Chondrocyte (in vitro differentiated cells): ENCODE results near the gene REEP2. TPM values are rescaled to one million over a fixed set of nuclear protein-coding genes. Genes with fewer than 3 reads are reported as not detected.

Source experiments
- DNase-seq: peaks from one replicate; pipeline ENCODE4 v3.0.0; 2021; ENCODE audit warnings: mixed read lengths, low spot score
- H3K27ac Mint-ChIP-seq: one replicate; pipeline ENCODE4 v1.8.0; 2021; ENCODE audit warnings: mild to moderate bottlenecking, moderate library complexity, mixed read lengths; ENCODE audit not compliant: unreplicated experiment
- H3K27me3 Mint-ChIP-seq: 2 replicates; pipeline ENCODE4 v1.8.0; 2021; ENCODE audit warnings: low read depth, mixed read lengths
- H3K36me3 Mint-ChIP-seq: 2 replicates; pipeline ENCODE4 v1.8.0; 2021; ENCODE audit warnings: low read depth, mixed read lengths
- H3K4me1 Mint-ChIP-seq: 2 replicates; pipeline ENCODE4 v1.8.0; 2021; ENCODE audit warnings: low read depth, mild to moderate bottlenecking, mixed read lengths
- H3K4me3 Mint-ChIP-seq: one replicate; pipeline ENCODE4 v1.8.0; 2021; ENCODE audit warnings: mild to moderate bottlenecking, moderate library complexity, mixed read lengths; ENCODE audit not compliant: unreplicated experiment
- H3K9me3 Mint-ChIP-seq: 2 replicates; pipeline ENCODE4 v1.8.0; 2021; ENCODE audit warnings: low read depth, mixed read lengths
- total RNA-seq: library from RNA; stranded (reverse); gene quantifications from 3 replicates; pipeline ENCODE4 v1.2.1, GENCODE V29; 2021
- TF ChIP-seq, protein P1 (sequence below): fragments of 200-600 bp; sonication (generic); IDR thresholded peaks from 2 replicates; pipeline ENCODE4 v1.5.0; 2021; ENCODE audit warnings: antibody characterized with exemption, mild to moderate bottlenecking, moderate library complexity

Gene REEP2
- total RNA-seq, 1 donor from 2014 or later, result 34.6 TPM

DNA sequence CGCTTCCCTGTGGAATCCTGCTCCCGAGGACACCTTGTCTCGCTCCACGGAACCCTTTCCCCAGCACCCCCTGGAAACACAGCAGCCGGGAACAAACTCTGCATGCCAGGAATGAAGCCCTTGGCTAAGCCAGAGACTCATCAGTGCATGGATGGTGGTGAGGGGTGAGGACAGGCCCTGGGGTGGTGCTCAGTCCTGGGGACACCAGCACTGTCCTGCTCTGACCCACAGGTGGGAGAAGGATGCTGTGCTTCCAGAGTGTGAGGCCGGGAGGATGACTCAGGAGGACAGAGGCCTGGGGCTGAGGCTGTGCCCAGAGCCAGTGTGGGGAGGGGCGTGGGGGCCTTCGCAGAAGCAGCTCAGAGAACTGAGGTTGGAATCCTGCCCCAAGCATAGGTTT, 15.3 kb downstream of the REEP2 start:
- Mint-ChIP-seq H3K27ac (no peak overlapping the region), H3K4me3 (no peak overlapping the region), H3K36me3 (no peaks in the 10 kb centered on the region), H3K4me1 (peaks cover 7% of the 10 kb centered on the region), H3K27me3 (peaks cover 3% of the 10 kb centered on the region), H3K9me3 (no peaks in the 10 kb centered on the region)
- DNase-seq, result no peak
- TF ChIP-seq, protein P1, sequence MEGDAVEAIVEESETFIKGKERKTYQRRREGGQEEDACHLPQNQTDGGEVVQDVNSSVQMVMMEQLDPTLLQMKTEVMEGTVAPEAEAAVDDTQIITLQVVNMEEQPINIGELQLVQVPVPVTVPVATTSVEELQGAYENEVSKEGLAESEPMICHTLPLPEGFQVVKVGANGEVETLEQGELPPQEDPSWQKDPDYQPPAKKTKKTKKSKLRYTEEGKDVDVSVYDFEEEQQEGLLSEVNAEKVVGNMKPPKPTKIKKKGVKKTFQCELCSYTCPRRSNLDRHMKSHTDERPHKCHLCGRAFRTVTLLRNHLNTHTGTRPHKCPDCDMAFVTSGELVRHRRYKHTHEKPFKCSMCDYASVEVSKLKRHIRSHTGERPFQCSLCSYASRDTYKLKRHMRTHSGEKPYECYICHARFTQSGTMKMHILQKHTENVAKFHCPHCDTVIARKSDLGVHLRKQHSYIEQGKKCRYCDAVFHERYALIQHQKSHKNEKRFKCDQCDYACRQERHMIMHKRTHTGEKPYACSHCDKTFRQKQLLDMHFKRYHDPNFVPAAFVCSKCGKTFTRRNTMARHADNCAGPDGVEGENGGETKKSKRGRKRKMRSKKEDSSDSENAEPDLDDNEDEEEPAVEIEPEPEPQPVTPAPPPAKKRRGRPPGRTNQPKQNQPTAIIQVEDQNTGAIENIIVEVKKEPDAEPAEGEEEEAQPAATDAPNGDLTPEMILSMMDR, result no peak

DNA sequence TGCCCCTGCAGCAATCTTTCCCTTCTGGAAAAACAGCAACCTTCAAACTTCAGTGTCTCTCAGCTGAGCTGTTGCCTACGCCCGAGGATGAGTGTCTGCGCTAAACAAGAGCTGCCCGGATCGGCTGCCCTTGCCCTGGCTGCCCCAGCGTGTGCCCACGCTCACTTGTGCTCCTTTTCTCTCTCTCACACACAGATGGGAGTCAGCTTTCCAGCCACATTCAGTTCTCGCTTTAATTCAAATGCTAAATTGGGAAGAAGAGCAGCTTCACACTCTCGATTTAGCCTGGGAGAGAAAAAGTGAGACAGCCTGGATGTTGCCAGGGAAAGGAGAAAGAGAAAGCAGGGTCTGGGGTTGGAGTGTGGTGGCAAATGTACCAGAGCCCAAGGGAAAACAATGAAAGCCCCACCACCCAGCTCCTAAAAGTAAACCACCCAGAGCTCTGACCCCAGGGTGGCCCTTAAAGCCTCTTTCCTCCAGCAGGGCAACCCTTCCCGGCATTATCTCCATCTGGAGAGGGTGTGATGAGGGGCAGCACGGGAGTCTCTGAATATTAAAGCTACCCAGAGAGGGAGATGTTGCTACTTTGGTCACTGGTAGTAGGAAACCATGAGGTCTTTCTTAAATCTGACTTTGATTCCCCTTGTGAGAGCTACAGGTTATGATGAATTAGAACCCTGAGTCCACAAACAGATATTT, 16.5 kb downstream of the REEP2 start:
- Mint-ChIP-seq H3K4me1 (no peaks in the 10 kb centered on the region), H3K27me3 (peaks cover 3% of the 10 kb centered on the region), H3K4me3 (no peak overlapping the region), H3K27ac (no peak overlapping the region), H3K36me3 (no peaks in the 10 kb centered on the region), H3K9me3 (no peaks in the 10 kb centered on the region)
- DNase-seq, result no peak
- TF ChIP-seq, protein P1, result no peak

DNA sequence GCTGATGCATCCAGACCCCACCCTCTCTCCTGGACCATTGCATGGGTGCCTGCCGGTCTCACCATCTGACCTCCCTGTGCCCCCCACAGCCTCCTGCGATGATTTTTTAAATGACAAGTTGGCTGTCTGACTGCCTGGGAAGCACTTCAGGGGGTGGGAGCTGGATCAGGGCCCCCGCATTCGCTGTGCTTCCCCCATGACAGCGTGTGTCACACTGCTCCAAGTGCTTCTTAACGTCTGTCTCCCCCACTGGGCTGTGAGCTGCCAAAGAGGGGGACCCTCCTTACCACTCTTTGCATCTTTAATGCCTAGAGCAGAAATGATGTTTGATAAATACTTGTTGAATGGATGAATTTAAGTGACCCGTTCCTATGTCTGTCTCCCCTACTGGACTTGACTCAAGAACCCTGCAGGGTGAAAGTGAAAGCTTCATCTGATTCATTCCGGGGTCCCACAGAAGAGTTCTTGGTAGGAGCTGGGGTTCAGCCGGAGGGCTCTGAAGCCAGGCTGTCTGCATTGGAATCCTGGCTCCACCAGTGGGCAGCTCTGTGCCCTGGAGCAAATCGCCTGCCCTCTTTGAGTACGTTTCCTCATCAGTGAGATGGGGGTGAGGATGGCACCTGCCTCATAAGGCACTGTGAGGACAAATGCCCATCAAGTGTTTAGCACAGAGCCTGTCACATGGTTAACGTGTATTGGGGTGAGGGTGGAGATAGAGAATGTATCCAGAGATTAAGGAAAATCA, 18.8 kb downstream of the REEP2 start:
- Mint-ChIP-seq H3K4me3 (no peak overlapping the region), H3K36me3 (no peaks in the 10 kb centered on the region), H3K27ac (no peak overlapping the region)

DNA sequence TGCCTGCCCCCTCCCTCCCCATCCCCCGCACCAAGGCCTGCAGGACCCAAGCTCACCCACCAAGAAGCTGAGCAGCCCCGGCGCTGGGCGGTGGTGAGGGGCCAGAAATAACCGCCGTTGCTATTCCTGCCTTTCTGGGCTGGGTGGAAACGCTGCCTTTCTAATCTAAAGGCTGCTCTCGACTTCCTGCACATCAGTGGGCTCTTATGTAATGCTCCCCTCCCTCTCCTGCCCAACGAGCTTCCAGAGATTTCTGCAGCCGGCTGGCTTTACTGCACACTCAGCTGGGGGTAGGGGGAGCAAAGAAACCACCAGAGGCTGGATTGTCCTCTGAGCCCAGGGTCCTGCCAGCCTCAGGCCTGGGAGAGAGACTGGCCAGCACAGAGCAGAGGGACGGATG, 19.5 kb downstream of the REEP2 start:
- Mint-ChIP-seq H3K9me3 (no peaks in the 10 kb centered on the region), H3K36me3 (no peaks in the 10 kb centered on the region), H3K4me3 (no peak overlapping the region), H3K27me3 (peaks cover 3% of the 10 kb centered on the region), H3K27ac (no peak overlapping the region), H3K4me1 (peaks cover 8% of the 10 kb centered on the region)
- TF ChIP-seq, protein P1, result no peak
- peak; percentile 59 for DNase-seq

More for the DNA sequence above, 18.8 kb downstream of the REEP2 start:
- Mint-ChIP-seq H3K27me3 (peaks cover 3% of the 10 kb centered on the region), H3K4me1 (peaks cover 6% of the 10 kb centered on the region), H3K9me3 (no peaks in the 10 kb centered on the region)
- DNase-seq, result peak; percentile 52
- TF ChIP-seq, protein P1, result peak; percentile 14

DNA sequence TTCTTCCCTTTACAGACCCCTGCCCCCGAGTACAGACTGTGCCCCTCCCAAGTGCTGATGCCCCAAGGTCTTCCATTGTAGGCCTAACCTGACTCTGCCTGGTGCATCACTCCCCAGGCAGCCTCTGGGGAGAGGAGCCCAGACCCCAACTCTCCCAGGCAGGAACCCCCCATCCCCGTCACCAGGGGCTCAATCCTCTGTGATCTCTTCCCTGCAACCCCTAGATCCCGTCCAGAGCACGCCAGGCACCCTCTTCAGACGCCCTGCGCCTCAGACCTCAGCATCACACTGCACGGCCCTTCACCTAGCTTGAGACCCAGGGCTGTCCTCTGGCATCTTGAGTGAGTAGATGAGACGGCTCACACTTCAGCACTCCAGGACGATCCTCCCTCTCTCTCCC, 20.0 kb downstream of the REEP2 start:
- no peak for DNase-seq
- H3K9me3 Mint-ChIP-seq, result no peaks in the 10 kb centered on the region
- H3K36me3 Mint-ChIP-seq, result no peaks in the 10 kb centered on the region
- peaks cover 13% of the 10 kb centered on the region for H3K4me1 Mint-ChIP-seq
- H3K27me3 Mint-ChIP-seq, result peaks cover 3% of the 10 kb centered on the region
- TF ChIP-seq, protein P1, result no peak
- no peak overlapping the region for H3K27ac Mint-ChIP-seq
- H3K4me3 Mint-ChIP-seq, result no peak overlapping the region
